ENCODE data around the gene DCAKD.

GRCh38 chr17:44979426-44979995 is 71.9 kb downstream of the DCAKD start:
- no peak for TF ChIP-seq CTCF (IDR thresholded peaks at IDR 0.05)
- no peak for TF ChIP-seq POLR2A (IDR thresholded peaks at IDR 0.05)

Measured in uterus (tissue), 2 donors.